ENCODE results near the gene CHRNA4.

DNA sequence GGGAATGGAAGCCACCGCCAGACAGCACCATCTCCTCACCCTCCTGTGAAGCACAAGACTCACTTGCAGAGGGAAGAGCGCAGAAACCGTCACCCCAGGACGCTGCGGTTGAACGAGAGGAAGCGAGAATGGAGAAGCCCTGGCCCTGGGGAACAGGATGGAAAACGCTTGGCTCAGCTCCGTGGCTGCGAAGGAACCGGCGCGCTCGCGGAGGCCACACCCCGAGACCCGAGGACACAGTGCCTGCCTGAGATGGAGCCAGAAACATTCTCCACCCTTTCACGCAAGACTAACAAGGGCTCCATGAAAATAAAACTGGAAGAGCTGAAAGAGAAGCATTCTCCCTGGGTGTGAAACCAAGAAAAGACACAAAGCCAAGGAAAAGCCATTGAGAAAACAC is 25.3 kb upstream of the CHRNA4 start:
- TF ChIP-seq POLR2A (IDR thresholded peaks at IDR 0.05) = no peak
- TF ChIP-seq, protein P1, sequence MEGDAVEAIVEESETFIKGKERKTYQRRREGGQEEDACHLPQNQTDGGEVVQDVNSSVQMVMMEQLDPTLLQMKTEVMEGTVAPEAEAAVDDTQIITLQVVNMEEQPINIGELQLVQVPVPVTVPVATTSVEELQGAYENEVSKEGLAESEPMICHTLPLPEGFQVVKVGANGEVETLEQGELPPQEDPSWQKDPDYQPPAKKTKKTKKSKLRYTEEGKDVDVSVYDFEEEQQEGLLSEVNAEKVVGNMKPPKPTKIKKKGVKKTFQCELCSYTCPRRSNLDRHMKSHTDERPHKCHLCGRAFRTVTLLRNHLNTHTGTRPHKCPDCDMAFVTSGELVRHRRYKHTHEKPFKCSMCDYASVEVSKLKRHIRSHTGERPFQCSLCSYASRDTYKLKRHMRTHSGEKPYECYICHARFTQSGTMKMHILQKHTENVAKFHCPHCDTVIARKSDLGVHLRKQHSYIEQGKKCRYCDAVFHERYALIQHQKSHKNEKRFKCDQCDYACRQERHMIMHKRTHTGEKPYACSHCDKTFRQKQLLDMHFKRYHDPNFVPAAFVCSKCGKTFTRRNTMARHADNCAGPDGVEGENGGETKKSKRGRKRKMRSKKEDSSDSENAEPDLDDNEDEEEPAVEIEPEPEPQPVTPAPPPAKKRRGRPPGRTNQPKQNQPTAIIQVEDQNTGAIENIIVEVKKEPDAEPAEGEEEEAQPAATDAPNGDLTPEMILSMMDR (IDR thresholded peaks at IDR 0.05) = no peak
